Erythroblast (primary cell): ENCODE data around the gene NRF1.
"Not testable (repeated sequence)": the region's sequence is repeated elsewhere in the genome, so short reads cannot be mapped to it uniquely, and the experiment has no call there.

ENCODE experiments used
- GATA1 ChIP-seq: IDR thresholded peaks from 2 replicates; pipeline ENCODE4 v1.6.1; 2011; ENCODE audit warnings: low read depth, mild to moderate bottlenecking, control low read depth, low read length, moderate library complexity
- POLR2A ChIP-seq: IDR thresholded peaks from 2 replicates; pipeline ENCODE4 v1.6.1; 2011; ENCODE audit warnings: mild to moderate bottlenecking, low read length

- not testable (repeated sequence) for TF ChIP-seq POLR2A, GATA1
Measured at GRCh38 chr7:129596386-129596785, 15.1 kb upstream of the NRF1 start.
